Right atrium auricular region (tissue), 2 donors: ENCODE results near the gene SLC2A4RG. TPM values are rescaled to one million over a fixed set of nuclear protein-coding genes. Genes with fewer than 3 reads are reported as not detected.

Experiments used
- DNase-seq: peaks from one replicate; pipeline ENCODE4 v3.0.0-alpha.2; 2019; ENCODE audit warnings: low spot score
- H3K27ac ChIP-seq, 2 donors: fragments of 200-600 bp; sonication (generic); 1 replicate in 1 of 2; 2 replicates in 1 of 2; pipeline ENCODE4 v1.5.1; 2016 to 2019
- H3K27me3 ChIP-seq, 2 donors: fragments of 200-600 bp; sonication (generic); one replicate each; pipeline versions ENCODE4 v1.5.1 to v1.6.0; 2017 to 2019
- H3K36me3 ChIP-seq: fragments of 200-600 bp; sonication (generic); one replicate; pipeline ENCODE4 v1.5.1; 2016
- H3K4me1 ChIP-seq, 2 donors: fragments of 200-600 bp; sonication (generic); one replicate each; pipeline versions ENCODE4 v1.5.1 to v1.6.0; 2017 to 2019
- H3K4me3 ChIP-seq, 2 donors: fragments of 200-600 bp; sonication (generic); 1 replicate in 1 of 2; 2 replicates in 1 of 2; pipeline ENCODE4 v1.5.1; 2017 to 2019; ENCODE audit warnings: mild to moderate bottlenecking in 1 of 2, moderate library complexity in 1 of 2
- H3K9me3 ChIP-seq, 2 donors: fragments of 200-600 bp; sonication (generic); one replicate each; pipeline ENCODE4 v1.5.1; 2019
- CTCF ChIP-seq, 2 donors: fragments of 200-600 bp; sonication (generic); IDR thresholded peaks; one replicate each; pipeline ENCODE4 v1.5.1; 2019; ENCODE audit warnings: antibody characterized with exemption in 2 of 2
- total RNA-seq, 2 donors: library from RNA; depleted of rRNA; stranded (reverse); fragments of >200 nt; gene quantifications; one replicate each; pipeline ENCODE4 v1.1.0, GENCODE V29; 2016

SLC2A4RG gene
- total RNA-seq, 2 donors from 2014 or later: 30.1 to 30.7 TPM

GRCh38 chr20:63698739-63699465 lies 40.7 kb upstream of the SLC2A4RG start:
- Histone ChIP-seq H3K36me3 (peaks cover 17% of the 10 kb centered on the region), H3K27me3 (no peaks in the 10 kb centered on the region), H3K9me3 (no peaks in the 10 kb centered on the region), H3K4me3 (no peak overlapping the region), H3K4me1 (peaks cover 0 to 52% of the 10 kb centered on the region in 2 donors), H3K27ac (peak overlapping the region; percentile 56 to 63)
- peak; percentile 78 for DNase-seq
- TF ChIP-seq CTCF (IDR thresholded peaks at IDR 0.05): no peak

GRCh38 chr20:63699466-63700198 lies 39.9 kb upstream of the SLC2A4RG start:
- H3K9me3 ChIP-seq: no peaks in the 10 kb centered on the region
- H3K4me1 ChIP-seq: peaks cover 0 to 52% of the 10 kb centered on the region in 2 donors
- peaks cover 20% of the 10 kb centered on the region for H3K36me3 ChIP-seq
- no peak for TF ChIP-seq CTCF (IDR thresholded peaks at IDR 0.05)
- DNase-seq: no peak
- no peak overlapping the region for H3K4me3 ChIP-seq
- peak overlapping the region; percentile 56 to 63 for H3K27ac ChIP-seq
- H3K27me3 ChIP-seq: no peaks in the 10 kb centered on the region

- DNase-seq: no peak
- no peaks in the 10 kb centered on the region for H3K9me3 ChIP-seq
- H3K36me3 ChIP-seq: peaks cover 18% of the 10 kb centered on the region
- peak overlapping the region in 1 of 2 donors; percentile 56 for H3K27ac ChIP-seq
- H3K4me3 ChIP-seq: no peak overlapping the region
- H3K27me3 ChIP-seq: no peaks in the 10 kb centered on the region
- H3K4me1 ChIP-seq: peaks cover 0 to 47% of the 10 kb centered on the region in 2 donors
- no peak for TF ChIP-seq CTCF (IDR thresholded peaks at IDR 0.05)
Measured at GRCh38 chr20:63700199-63701050, 39.2 kb upstream of the SLC2A4RG start.

- DNase-seq: no peak
- H3K4me1 ChIP-seq: peaks cover 0 to 43% of the 10 kb centered on the region in 2 donors
- peaks cover 23% of the 10 kb centered on the region for H3K36me3 ChIP-seq
Measured at GRCh38 chr20:63701051-63701328, 38.6 kb upstream of the SLC2A4RG start.

More at GRCh38 chr20:63701051-63701328, 38.6 kb upstream of the SLC2A4RG start:
- Histone ChIP-seq H3K4me3 (no peak overlapping the region), H3K9me3 (no peaks in the 10 kb centered on the region), H3K27me3 (no peaks in the 10 kb centered on the region), H3K27ac (no peak overlapping the region)
- no peak for TF ChIP-seq CTCF (IDR thresholded peaks at IDR 0.05)
